Measurements from ENCODE around the gene CPLANE2. TPM values are rescaled to one million over a fixed set of nuclear protein-coding genes. Genes with fewer than 3 reads are reported as not detected.

Gene CPLANE2
- total RNA-seq, result 9.7 TPM
- long read RNA-seq, partial matches to known transcripts, result 0 of 3 reads
- long read RNA-seq, other reads (novel, unspliced or antisense), result 0 of 3 reads

- Histone ChIP-seq H3K27me3 (ENCODE audit: low read depth) (no peaks in the 10 kb centered on the region), H3K4me1 (peaks cover 22% of the 10 kb centered on the region), H3K27ac (replicated peaks) (peak within 1 kb of the TSS; percentile 91), H3K9me3 (replicated peaks) (no peaks in the 10 kb centered on the region), H3K36me3 (peaks cover 10% of the 10 kb centered on the region), H3K4me3 (peak within 1 kb of the TSS; percentile 82)
- TF ChIP-seq, protein P1, sequence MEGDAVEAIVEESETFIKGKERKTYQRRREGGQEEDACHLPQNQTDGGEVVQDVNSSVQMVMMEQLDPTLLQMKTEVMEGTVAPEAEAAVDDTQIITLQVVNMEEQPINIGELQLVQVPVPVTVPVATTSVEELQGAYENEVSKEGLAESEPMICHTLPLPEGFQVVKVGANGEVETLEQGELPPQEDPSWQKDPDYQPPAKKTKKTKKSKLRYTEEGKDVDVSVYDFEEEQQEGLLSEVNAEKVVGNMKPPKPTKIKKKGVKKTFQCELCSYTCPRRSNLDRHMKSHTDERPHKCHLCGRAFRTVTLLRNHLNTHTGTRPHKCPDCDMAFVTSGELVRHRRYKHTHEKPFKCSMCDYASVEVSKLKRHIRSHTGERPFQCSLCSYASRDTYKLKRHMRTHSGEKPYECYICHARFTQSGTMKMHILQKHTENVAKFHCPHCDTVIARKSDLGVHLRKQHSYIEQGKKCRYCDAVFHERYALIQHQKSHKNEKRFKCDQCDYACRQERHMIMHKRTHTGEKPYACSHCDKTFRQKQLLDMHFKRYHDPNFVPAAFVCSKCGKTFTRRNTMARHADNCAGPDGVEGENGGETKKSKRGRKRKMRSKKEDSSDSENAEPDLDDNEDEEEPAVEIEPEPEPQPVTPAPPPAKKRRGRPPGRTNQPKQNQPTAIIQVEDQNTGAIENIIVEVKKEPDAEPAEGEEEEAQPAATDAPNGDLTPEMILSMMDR (IDR thresholded peaks at IDR 0.05; ENCODE audit: borderline replicate concordance), result peak; percentile 12
- intact Hi-C loops (cut with micrococcal nuclease), result no loop called here
- DNase-seq, result peak; percentile 95
These were observed at the start of gene CPLANE2 for GRCh38 chr1:16236511-16237342. CPLANE2 (minus strand) TSS chr1:16237183; CDS start chr1:16236742, 441 bp downstream.

DNA sequence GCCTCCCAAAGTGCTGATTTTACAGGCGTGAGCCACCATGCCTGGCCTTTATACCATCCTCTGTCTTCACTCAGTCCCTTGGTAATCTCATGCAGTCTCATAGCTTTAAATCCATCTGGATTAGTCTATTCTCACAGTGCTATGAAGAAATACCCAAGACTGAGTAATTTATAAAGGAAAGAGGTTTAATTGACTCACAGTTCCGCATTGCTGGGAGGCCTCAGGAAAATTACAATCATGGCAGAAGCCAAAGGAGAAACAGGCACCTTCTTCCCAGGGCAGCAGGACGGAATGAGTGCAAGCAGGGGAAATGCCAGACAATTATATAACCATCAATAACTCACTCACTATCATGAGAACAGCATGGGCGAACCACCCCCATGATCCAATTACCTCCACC lies 49.1 kb upstream of the CPLANE2 start:
- peaks cover 24% of the 10 kb centered on the region for H3K4me1 ChIP-seq
- peaks cover 20% of the 10 kb centered on the region for H3K36me3 ChIP-seq
- H3K27ac ChIP-seq (replicated peaks), result no peak overlapping the region
- no peaks in the 10 kb centered on the region for H3K9me3 ChIP-seq (replicated peaks)
- DNase-seq, result no peak
- TF ChIP-seq, protein P1 (IDR thresholded peaks at IDR 0.05; ENCODE audit: borderline replicate concordance), result no peak
- no peak overlapping the region for H3K4me3 ChIP-seq
- H3K27me3 ChIP-seq (ENCODE audit: low read depth), result no peaks in the 10 kb centered on the region
- intact Hi-C loops (cut with micrococcal nuclease), result no loop called here

DNA sequence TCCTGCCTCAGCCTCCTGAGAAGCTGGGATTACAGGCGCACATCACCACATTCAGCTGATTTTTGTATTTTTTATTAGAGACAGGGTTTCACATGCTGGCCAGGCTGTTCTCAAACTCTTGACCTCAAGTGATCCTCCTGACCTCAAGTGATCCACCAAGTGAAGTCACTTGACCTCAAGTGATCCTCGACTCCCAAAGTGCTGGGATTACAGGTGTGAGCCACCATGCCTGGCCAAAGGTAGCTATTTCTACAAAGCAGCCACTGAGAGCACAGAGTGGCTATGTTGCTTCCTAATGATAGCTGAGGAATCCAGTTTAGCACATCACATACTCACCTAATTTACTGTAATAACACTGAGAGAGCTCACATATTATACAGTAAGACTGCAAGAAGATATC lies 44.8 kb upstream of the CPLANE2 start:
- H3K27ac ChIP-seq (replicated peaks), result no peak overlapping the region
- H3K9me3 ChIP-seq (replicated peaks), result no peaks in the 10 kb centered on the region
- H3K4me3 ChIP-seq, result no peak overlapping the region
- intact Hi-C loops (cut with micrococcal nuclease), result no loop called here
- TF ChIP-seq, protein P1 (IDR thresholded peaks at IDR 0.05; ENCODE audit: borderline replicate concordance), result no peak
- no peak for DNase-seq
- peaks cover 9% of the 10 kb centered on the region for H3K36me3 ChIP-seq
- peaks cover 20% of the 10 kb centered on the region for H3K4me1 ChIP-seq
- no peaks in the 10 kb centered on the region for H3K27me3 ChIP-seq (ENCODE audit: low read depth)

DNA sequence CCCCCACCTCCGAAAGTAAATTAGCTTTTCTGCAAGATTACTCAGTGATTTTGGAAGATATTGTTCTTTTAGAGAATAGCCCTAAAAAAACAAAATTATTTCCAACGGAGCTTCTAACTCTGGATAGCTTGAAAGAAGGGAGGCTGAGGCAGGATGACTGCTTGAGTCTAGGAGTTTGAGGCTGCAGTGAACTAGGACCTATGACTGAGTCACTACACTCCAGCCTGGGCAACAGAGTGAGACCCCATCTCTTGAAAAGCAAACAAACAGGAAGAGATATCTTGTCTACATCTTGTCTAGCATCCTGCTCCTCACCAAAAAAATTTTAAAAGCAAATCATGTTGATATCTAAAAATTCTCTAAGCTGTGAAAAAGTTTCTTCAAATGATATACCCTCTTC lies 42.2 kb upstream of the CPLANE2 start:
- intact Hi-C loops (cut with micrococcal nuclease), result no loop called here
- no peak overlapping the region for H3K27ac ChIP-seq (replicated peaks)
- H3K36me3 ChIP-seq, result no peaks in the 10 kb centered on the region
- no peak for DNase-seq
- no peaks in the 10 kb centered on the region for H3K27me3 ChIP-seq (ENCODE audit: low read depth)
- no peak overlapping the region for H3K4me3 ChIP-seq
- TF ChIP-seq, protein P1 (IDR thresholded peaks at IDR 0.05; ENCODE audit: borderline replicate concordance), result no peak
- H3K9me3 ChIP-seq (replicated peaks), result no peaks in the 10 kb centered on the region
- peaks cover 31% of the 10 kb centered on the region for H3K4me1 ChIP-seq

DNA sequence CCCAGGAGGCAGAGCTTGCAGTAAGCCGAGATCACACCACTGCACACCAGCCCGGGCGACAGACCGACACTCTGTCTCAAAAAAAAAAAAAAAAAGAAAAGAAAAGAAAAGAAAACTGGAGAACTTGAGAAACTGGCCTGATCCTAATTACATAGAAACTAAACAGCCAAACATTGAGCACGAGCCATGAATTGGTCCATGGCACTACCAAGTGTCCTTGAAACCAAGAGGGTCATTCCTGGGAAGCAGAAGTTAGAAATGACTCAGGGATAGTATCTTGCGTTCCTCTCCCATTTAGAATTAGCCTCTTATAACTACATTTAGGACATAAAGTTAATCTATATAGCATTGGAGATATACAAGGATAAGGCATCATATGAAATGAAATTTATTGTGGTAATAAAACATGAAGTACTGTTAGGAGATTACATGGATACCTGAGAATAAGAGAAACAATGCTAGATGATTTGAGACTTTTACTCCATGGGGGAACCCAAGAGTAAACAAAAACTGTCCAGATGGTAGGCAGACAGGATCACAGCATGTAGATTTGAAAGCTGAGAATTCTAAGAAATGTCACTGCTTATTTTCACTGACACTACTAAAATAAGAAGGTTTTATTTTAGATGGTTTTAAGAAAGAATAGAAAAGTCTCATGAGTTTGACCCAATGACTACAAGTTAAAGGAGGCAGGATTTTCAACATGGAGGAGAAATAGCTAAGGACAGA lies 39.5 kb upstream of the CPLANE2 start:
- no peak for DNase-seq
- H3K36me3 ChIP-seq, result no peaks in the 10 kb centered on the region
- H3K27me3 ChIP-seq (ENCODE audit: low read depth), result no peaks in the 10 kb centered on the region
- peak overlapping the region; percentile 47 for H3K27ac ChIP-seq (replicated peaks)
- intact Hi-C loops (cut with micrococcal nuclease), result no loop called here
- no peak overlapping the region for H3K4me3 ChIP-seq
- peaks cover 43% of the 10 kb centered on the region for H3K4me1 ChIP-seq
- no peaks in the 10 kb centered on the region for H3K9me3 ChIP-seq (replicated peaks)
- TF ChIP-seq, protein P1 (IDR thresholded peaks at IDR 0.05; ENCODE audit: borderline replicate concordance), result no peak
